ENCODE data around the gene CNOT6.

The CNOT6 gene

GRCh38 chr5:180468732-180469585 is 25.2 kb upstream of the CNOT6 start:
- Histone ChIP-seq H2BK5ac (ENCODE audit: low read length) (no peak overlapping the region), H3K27ac (ENCODE audit: low read depth, low read length) (no peak overlapping the region), H3K27me3 (ENCODE audit: insufficient read depth, low read length, poor library complexity) (no peaks in the 10 kb centered on the region), H3K9ac (ENCODE audit: low read length) (no peak overlapping the region), H3K18ac (ENCODE audit: low read length) (no peak overlapping the region), H4K8ac (ENCODE audit: low read depth, low read length) (no peak overlapping the region), H3K4me3 (ENCODE audit: low read length) (no peak overlapping the region), H3K79me2 (ENCODE audit: control insufficient read depth, insufficient read depth, low read length) (no peaks in the 10 kb centered on the region), H2BK120ac (ENCODE audit: low read depth, low read length) (no peak overlapping the region), H4K5ac (ENCODE audit: low read length) (no peak overlapping the region), H3K4ac (ENCODE audit: low read depth, low read length) (no peak overlapping the region), H2AK5ac (ENCODE audit: low read length) (no peak overlapping the region), H3K23ac (ENCODE audit: low read length) (no peak overlapping the region), H2BK15ac (replicated peaks; ENCODE audit: low read depth) (no peak overlapping the region), H3K4me2 (ENCODE audit: low read length) (no peak overlapping the region), H3K79me1 (ENCODE audit: low read length) (no peaks in the 10 kb centered on the region), H3K36me3 (ENCODE audit: control insufficient read depth, insufficient read depth, low read length) (no peaks in the 10 kb centered on the region), H3K56ac (ENCODE audit: low read length) (peak overlapping the region; percentile 7), H3K4me1 (ENCODE audit: control insufficient read depth, low read depth, low read length) (no peaks in the 10 kb centered on the region)
- DNase-seq = no peak
- no CpG with 5 or more reads among the region's 22 CpGs for WGBS (ENCODE audit: extremely low coverage, insufficient coverage, low lambda C conversion rate)

- no CpG with 5 or more reads among the region's 2 CpGs for WGBS (ENCODE audit: extremely low coverage, insufficient coverage, low lambda C conversion rate)
- Histone ChIP-seq H3K36me3 (ENCODE audit: control insufficient read depth, insufficient read depth, low read length) (no peaks in the 10 kb centered on the region), H3K79me1 (ENCODE audit: low read length) (no peaks in the 10 kb centered on the region), H4K5ac (ENCODE audit: low read length) (no peak overlapping the region), H3K4me3 (ENCODE audit: low read length) (no peak overlapping the region), H2BK5ac (ENCODE audit: low read length) (no peak overlapping the region), H3K4ac (ENCODE audit: low read depth, low read length) (no peak overlapping the region), H3K79me2 (ENCODE audit: control insufficient read depth, insufficient read depth, low read length) (no peaks in the 10 kb centered on the region), H2BK15ac (replicated peaks; ENCODE audit: low read depth) (no peak overlapping the region), H3K4me2 (ENCODE audit: low read length) (no peak overlapping the region), H3K27me3 (ENCODE audit: insufficient read depth, low read length, poor library complexity) (no peaks in the 10 kb centered on the region), H2BK120ac (ENCODE audit: low read depth, low read length) (no peak overlapping the region), H3K56ac (ENCODE audit: low read length) (no peak overlapping the region), H3K4me1 (ENCODE audit: control insufficient read depth, low read depth, low read length) (no peaks in the 10 kb centered on the region), H2AK5ac (ENCODE audit: low read length) (no peak overlapping the region), H3K18ac (ENCODE audit: low read length) (no peak overlapping the region), H3K9ac (ENCODE audit: low read length) (no peak overlapping the region), H3K27ac (ENCODE audit: low read depth, low read length) (no peak overlapping the region), H4K8ac (ENCODE audit: low read depth, low read length) (no peak overlapping the region), H3K23ac (ENCODE audit: low read length) (no peak overlapping the region)
- no peak for DNase-seq
Measured at GRCh38 chr5:180469586-180469865, 24.7 kb upstream of the CNOT6 start.

- Histone ChIP-seq H3K79me1 (ENCODE audit: low read length) (no peaks in the 10 kb centered on the region), H2BK15ac (replicated peaks; ENCODE audit: low read depth) (no peak overlapping the region), H3K79me2 (ENCODE audit: control insufficient read depth, insufficient read depth, low read length) (no peaks in the 10 kb centered on the region), H2AK5ac (ENCODE audit: low read length) (no peak overlapping the region), H3K27me3 (ENCODE audit: insufficient read depth, low read length, poor library complexity) (no peaks in the 10 kb centered on the region), H3K27ac (ENCODE audit: low read depth, low read length) (no peak overlapping the region), H4K8ac (ENCODE audit: low read depth, low read length) (no peak overlapping the region), H2BK5ac (ENCODE audit: low read length) (no peak overlapping the region), H3K23ac (ENCODE audit: low read length) (no peak overlapping the region), H3K4me2 (ENCODE audit: low read length) (no peak overlapping the region), H3K4ac (ENCODE audit: low read depth, low read length) (no peak overlapping the region), H3K18ac (ENCODE audit: low read length) (no peak overlapping the region), H3K9ac (ENCODE audit: low read length) (no peak overlapping the region), H3K4me1 (ENCODE audit: control insufficient read depth, low read depth, low read length) (no peaks in the 10 kb centered on the region), H4K5ac (ENCODE audit: low read length) (no peak overlapping the region), H3K4me3 (ENCODE audit: low read length) (no peak overlapping the region), H2BK120ac (ENCODE audit: low read depth, low read length) (no peak overlapping the region), H3K36me3 (ENCODE audit: control insufficient read depth, insufficient read depth, low read length) (no peaks in the 10 kb centered on the region), H3K56ac (ENCODE audit: low read length) (no peak overlapping the region)
- no peak for DNase-seq
- no CpG with 5 or more reads among the region's 1 CpG for WGBS (ENCODE audit: extremely low coverage, insufficient coverage, low lambda C conversion rate)
Measured at GRCh38 chr5:180469866-180470265, 24.3 kb upstream of the CNOT6 start.

- no peaks in the 10 kb centered on the region for H3K79me1 ChIP-seq (ENCODE audit: low read length)
- no peak overlapping the region for H3K4me3 ChIP-seq (ENCODE audit: low read length)
- H3K23ac ChIP-seq (ENCODE audit: low read length) = no peak overlapping the region
- H3K56ac ChIP-seq (ENCODE audit: low read length) = no peak overlapping the region
- H3K4me2 ChIP-seq (ENCODE audit: low read length) = no peak overlapping the region
- H3K27me3 ChIP-seq (ENCODE audit: insufficient read depth, low read length, poor library complexity) = no peaks in the 10 kb centered on the region
- no peak overlapping the region for H3K18ac ChIP-seq (ENCODE audit: low read length)
- H2BK5ac ChIP-seq (ENCODE audit: low read length) = no peak overlapping the region
- H3K4me1 ChIP-seq (ENCODE audit: control insufficient read depth, low read depth, low read length) = no peaks in the 10 kb centered on the region
- H2AK5ac ChIP-seq (ENCODE audit: low read length) = no peak overlapping the region
- no peak overlapping the region for H4K5ac ChIP-seq (ENCODE audit: low read length)
- no peak for DNase-seq
- no peak overlapping the region for H2BK15ac ChIP-seq (replicated peaks; ENCODE audit: low read depth)
- H3K79me2 ChIP-seq (ENCODE audit: control insufficient read depth, insufficient read depth, low read length) = no peaks in the 10 kb centered on the region
- no peak overlapping the region for H3K27ac ChIP-seq (ENCODE audit: low read depth, low read length)
- H2BK120ac ChIP-seq (ENCODE audit: low read depth, low read length) = no peak overlapping the region
- H3K9ac ChIP-seq (ENCODE audit: low read length) = no peak overlapping the region
- H3K36me3 ChIP-seq (ENCODE audit: control insufficient read depth, insufficient read depth, low read length) = no peaks in the 10 kb centered on the region
- WGBS (ENCODE audit: extremely low coverage, insufficient coverage, low lambda C conversion rate) = no CpG with 5 or more reads among the region's 11 CpGs
- no peak overlapping the region for H3K4ac ChIP-seq (ENCODE audit: low read depth, low read length)
- H4K8ac ChIP-seq (ENCODE audit: low read depth, low read length) = no peak overlapping the region
Measured at GRCh38 chr5:180470361-180470760, 23.8 kb upstream of the CNOT6 start.

GRCh38 chr5:180470966-180471582 is 23.1 kb upstream of the CNOT6 start:
- no peaks in the 10 kb centered on the region for H3K79me2 ChIP-seq (ENCODE audit: control insufficient read depth, insufficient read depth, low read length)
- no peak overlapping the region for H3K4me3 ChIP-seq (ENCODE audit: low read length)
- H3K4me1 ChIP-seq (ENCODE audit: control insufficient read depth, low read depth, low read length) = no peaks in the 10 kb centered on the region
- no peak overlapping the region for H4K5ac ChIP-seq (ENCODE audit: low read length)
- no peaks in the 10 kb centered on the region for H3K36me3 ChIP-seq (ENCODE audit: control insufficient read depth, insufficient read depth, low read length)
- peak; percentile 63 for DNase-seq
- no peak overlapping the region for H3K4me2 ChIP-seq (ENCODE audit: low read length)
- no peak overlapping the region for H2BK120ac ChIP-seq (ENCODE audit: low read depth, low read length)
- H3K23ac ChIP-seq (ENCODE audit: low read length) = no peak overlapping the region
- H3K4ac ChIP-seq (ENCODE audit: low read depth, low read length) = no peak overlapping the region
- no peak overlapping the region for H3K18ac ChIP-seq (ENCODE audit: low read length)
- no peak overlapping the region for H2AK5ac ChIP-seq (ENCODE audit: low read length)
- H3K9ac ChIP-seq (ENCODE audit: low read length) = no peak overlapping the region
- H2BK5ac ChIP-seq (ENCODE audit: low read length) = no peak overlapping the region
- H3K79me1 ChIP-seq (ENCODE audit: low read length) = no peaks in the 10 kb centered on the region
- no CpG with 5 or more reads among the region's 16 CpGs for WGBS (ENCODE audit: extremely low coverage, insufficient coverage, low lambda C conversion rate)
- H3K27me3 ChIP-seq (ENCODE audit: insufficient read depth, low read length, poor library complexity) = no peaks in the 10 kb centered on the region
- H4K8ac ChIP-seq (ENCODE audit: low read depth, low read length) = no peak overlapping the region
- no peak overlapping the region for H2BK15ac ChIP-seq (replicated peaks; ENCODE audit: low read depth)
- H3K27ac ChIP-seq (ENCODE audit: low read depth, low read length) = no peak overlapping the region
- H3K56ac ChIP-seq (ENCODE audit: low read length) = no peak overlapping the region
